BJ (cell line): Measurements from ENCODE around the gene CHKB. TPM values are rescaled to one million over a fixed set of nuclear protein-coding genes. Genes with fewer than 3 reads are reported as not detected.
"Not testable (repeated sequence)": the region's sequence is repeated elsewhere in the genome, so short reads cannot be mapped to it uniquely, and the experiment has no call there.

Source experiments
- CTCF ChIA-PET: fragments of 350-600 bp; formaldehyde crosslinking; extraction: SDS; loops from one replicate; lab custom pipeline; 2021; ENCODE audit warnings: antibody characterized with exemption, inconsistent platforms; lab: Yijun Ruan, JAX
- POLR2A ChIA-PET: fragments of 300-600 bp; sonication (Branson Sonifier 250); formaldehyde crosslinking; extraction: SDS; loops from one replicate; lab custom pipeline; 2021; ENCODE audit warnings: antibody characterized with exemption; lab: Charles Lee
- DNase-seq: peaks from one replicate; pipeline ENCODE4 v3.0.0-alpha.2; 2011; ENCODE audit warnings: low read depth
- H3K27me3 ChIP-seq: 2 replicates; pipeline ENCODE4 v1.6.0; 2011; ENCODE audit warnings: low read length; ENCODE audit not compliant: control insufficient read depth, insufficient read depth
- H3K36me3 ChIP-seq: 2 replicates; pipeline ENCODE4 v1.5.1; 2011; ENCODE audit warnings: low read length; ENCODE audit not compliant: control insufficient read depth, insufficient read depth
- H3K4me3 ChIP-seq: 2 replicates; pipeline ENCODE4 v1.5.1; 2011; ENCODE audit warnings: low read depth, mild to moderate bottlenecking, control low read depth, low read length
- polyA plus RNA-seq: library from polyadenylated mRNA; depleted of rRNA; stranded (reverse); fragments of >200 nt; gene quantifications from 2 replicates; pipeline ENCODE4 v1.2.3, GENCODE V29; 2011
- TF ChIP-seq, protein P1 (sequence below): IDR thresholded peaks from 2 replicates; pipeline ENCODE4 v1.5.1; 2011; ENCODE audit warnings: low read depth, mild to moderate bottlenecking, control low read depth, inconsistent platforms, low read length, moderate library complexity; ENCODE audit not compliant: insufficient read depth

The CHKB gene
- polyA plus RNA-seq, 1 experiment, result 51.2 TPM

DNA sequence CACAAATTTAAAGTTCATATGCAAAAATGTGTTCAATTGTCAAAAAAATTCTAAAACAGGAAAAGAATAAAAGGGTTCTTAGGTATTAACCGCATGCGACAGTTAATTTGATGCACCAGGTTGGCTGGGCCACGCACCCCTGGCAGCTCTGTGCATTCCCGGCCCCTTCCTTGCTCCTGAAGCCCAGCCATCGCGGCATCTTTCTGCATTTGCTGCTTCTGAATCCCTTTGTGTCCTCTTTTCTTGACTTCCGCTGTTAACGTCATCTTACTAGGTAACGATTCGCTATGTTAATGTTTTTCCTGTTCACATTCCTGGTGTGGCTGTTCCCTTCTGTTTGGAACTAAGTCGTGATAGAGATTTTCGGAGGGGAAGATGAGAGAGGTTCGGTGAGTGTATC, 44.9 kb downstream of the CHKB start:
- POLR2A ChIA-PET, result no interaction called here
- Histone ChIP-seq H3K27me3 (no peaks in the 10 kb centered on the region), H3K4me3 (no peak overlapping the region), H3K36me3 (no peaks in the 10 kb centered on the region)
- CTCF ChIA-PET, result interaction anchor here (1.3 kb wide), 1 partner anchor 12 kb away, joined by 7 read pairs; the partner anchor contains the start of gene SCO2
- TF ChIP-seq, protein P1, sequence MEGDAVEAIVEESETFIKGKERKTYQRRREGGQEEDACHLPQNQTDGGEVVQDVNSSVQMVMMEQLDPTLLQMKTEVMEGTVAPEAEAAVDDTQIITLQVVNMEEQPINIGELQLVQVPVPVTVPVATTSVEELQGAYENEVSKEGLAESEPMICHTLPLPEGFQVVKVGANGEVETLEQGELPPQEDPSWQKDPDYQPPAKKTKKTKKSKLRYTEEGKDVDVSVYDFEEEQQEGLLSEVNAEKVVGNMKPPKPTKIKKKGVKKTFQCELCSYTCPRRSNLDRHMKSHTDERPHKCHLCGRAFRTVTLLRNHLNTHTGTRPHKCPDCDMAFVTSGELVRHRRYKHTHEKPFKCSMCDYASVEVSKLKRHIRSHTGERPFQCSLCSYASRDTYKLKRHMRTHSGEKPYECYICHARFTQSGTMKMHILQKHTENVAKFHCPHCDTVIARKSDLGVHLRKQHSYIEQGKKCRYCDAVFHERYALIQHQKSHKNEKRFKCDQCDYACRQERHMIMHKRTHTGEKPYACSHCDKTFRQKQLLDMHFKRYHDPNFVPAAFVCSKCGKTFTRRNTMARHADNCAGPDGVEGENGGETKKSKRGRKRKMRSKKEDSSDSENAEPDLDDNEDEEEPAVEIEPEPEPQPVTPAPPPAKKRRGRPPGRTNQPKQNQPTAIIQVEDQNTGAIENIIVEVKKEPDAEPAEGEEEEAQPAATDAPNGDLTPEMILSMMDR, result no peak
- no peak for DNase-seq

DNA sequence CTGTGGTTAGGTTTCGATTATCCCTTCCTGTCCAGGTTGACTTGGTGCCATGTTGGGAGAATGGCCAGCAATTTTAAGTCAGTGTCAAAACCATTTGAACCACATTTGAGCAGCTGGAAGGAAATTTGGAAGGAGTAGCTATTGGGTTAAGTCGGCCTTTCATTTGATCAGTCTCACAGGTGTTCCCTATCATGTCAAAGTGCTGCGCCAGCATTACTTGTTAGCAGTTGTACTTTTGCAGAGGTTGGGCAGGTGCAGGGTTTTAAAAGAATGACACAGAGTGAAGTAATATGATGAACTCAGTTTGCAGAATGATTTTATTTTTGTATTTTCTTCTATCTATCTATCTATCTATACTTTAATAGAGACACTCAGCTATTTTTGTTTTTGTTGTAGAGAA, 46.4 kb downstream of the CHKB start:
- Histone ChIP-seq H3K4me3 (no peak overlapping the region), H3K36me3 (no peaks in the 10 kb centered on the region), H3K27me3 (no peaks in the 10 kb centered on the region)
- ChIA-PET CTCF (interaction anchor here (2.0 kb wide), 1 partner anchor 10 kb away, joined by 6 read pairs; the partner anchor contains the start of gene SCO2), POLR2A (no interaction called here)
- TF ChIP-seq, protein P1, result no peak
- no peak for DNase-seq

DNA sequence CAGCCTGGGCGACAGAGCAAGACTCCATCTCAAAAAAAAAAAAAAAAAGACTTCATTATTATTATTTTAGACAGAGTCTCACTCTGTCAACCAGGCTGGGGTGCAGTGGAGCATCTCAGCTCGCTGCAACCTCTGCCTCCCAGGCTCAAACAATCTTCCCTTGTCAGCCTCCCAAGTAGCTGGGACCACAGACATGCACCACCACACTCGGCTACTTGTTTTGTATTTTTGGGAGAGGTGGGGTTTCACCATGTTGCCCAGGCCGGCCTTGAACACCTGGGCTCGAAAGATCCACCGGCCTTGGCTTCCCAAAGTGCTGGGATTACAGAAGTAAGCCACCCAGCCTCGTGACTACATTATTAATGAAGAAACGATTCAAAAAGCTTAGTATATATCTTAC, 47.5 kb downstream of the CHKB start:
- POLR2A ChIA-PET, result interaction anchor here (0.6 kb wide), 1 partner anchor 18 kb away, joined by 3 read pairs; no protein-coding TSS in a partner anchor
- DNase-seq, result no peak
- H3K4me3 ChIP-seq, result no peak overlapping the region
- no peaks in the 10 kb centered on the region for H3K27me3 ChIP-seq
- TF ChIP-seq, protein P1, result no peak
- no peaks in the 10 kb centered on the region for H3K36me3 ChIP-seq
- CTCF ChIA-PET, result interaction anchor here (1.5 to 2.0 kb wide), 2 partner anchors 9 to 28 kb away, joined by 4 to 6 read pairs; partner anchors contain the start of genes SCO2 and SYCE3

DNA sequence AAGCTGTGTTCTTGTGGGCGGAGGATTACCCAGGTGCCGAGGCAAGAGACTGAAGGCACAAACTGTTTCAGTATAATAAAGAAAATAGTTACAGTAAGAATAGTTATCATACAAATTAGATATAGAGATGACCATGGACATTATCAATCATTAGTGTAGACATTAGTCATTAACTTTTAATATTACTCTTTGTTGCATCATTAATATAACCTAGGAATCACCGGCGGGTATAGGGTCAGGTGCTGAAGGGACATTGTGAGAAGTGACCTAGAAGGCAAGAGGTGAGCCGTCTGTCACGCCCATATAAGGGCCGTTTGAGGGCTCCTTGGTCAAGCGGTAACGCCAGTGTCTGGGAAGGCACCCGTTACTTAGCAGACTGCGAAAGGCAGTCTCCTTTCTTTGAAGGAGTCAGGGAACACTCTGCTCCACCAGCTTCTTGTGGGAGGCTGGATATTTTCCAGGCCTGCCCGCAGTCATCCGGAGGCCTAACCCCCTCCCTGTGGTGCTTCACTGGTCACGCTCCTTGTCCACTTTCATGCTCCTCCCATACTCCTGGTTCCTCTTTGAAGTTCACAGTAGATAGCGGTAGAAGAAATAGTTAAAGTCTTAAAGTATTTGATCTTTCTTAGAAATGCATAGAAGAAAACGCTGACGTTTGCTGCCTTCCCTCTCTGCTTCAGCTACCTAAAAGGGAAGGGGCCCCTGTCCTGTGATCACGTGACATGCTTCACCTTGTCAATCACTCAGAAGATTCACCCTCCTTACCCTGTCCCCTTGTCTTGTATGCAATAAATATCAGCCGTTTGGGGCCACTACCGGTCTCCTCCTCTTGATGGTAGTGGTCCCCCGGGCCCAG, 48.6 kb downstream of the CHKB start:
- H3K27me3 ChIP-seq, DNase-seq, H3K36me3 ChIP-seq, POLR2A ChIA-PET, H3K4me3 ChIP-seq: not testable (repeated sequence)
- CTCF ChIA-PET, result interaction anchor here (0.6 to 1.5 kb wide), 2 partner anchors 29 to 241 kb away, joined by 3 to 4 read pairs; partner anchors contain the start of gene SYCE3

DNA sequence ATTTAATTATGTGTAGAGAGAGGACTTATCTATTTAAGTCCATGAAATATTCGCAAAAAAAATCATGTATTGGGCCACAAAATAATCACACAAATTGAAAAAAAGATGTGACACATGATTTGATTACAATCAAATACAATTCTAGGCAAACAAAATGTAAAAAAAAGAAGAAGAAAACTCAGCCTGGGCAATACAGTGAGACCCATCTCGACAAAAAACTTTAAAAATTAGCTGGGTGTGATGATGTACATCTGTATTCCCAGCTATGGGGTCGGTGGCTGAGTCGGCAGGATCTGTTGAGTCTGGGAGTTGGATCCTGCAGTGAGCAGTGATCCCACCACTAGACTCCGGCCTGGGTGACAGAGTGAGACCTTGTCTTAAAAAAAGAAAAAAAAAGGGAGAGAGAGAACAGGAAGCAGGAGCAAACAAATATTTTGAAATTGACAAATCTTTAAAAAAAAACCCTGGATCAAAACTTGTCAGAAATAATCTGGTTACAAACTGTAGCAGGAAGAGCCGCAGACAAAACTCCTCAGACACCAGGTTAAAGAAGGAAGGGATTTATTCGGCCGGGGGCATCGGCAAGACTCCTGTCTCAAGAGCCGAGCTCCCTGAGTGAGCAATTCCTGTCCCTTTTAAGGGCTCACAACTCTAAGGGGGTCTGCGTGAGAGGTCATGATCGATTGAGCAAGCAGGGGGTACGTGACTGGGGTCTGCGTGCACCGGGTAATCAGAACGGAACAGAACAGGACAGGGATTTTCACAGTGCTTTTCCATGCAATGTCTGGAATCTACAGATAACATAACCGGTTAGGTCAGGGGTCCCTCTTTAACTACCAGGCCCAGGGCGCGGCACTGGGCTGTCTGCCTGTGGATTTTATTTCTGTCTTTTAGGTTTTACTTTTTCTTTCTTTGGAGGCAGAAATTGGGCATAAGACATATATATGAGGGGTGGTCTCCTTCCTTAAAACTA, 49.5 kb downstream of the CHKB start:
- CTCF ChIA-PET, result interaction anchor here (0.6 to 1.0 kb wide), 3 partner anchors 70 to 242 kb away, joined by 3 read pairs; no protein-coding TSS in a partner anchor
- Histone ChIP-seq H3K36me3 (no peaks in the 10 kb centered on the region), H3K27me3 (no peaks in the 10 kb centered on the region), H3K4me3 (no peak overlapping the region)
- no peak for DNase-seq
- TF ChIP-seq, protein P1, result no peak
- POLR2A ChIA-PET, result no interaction called here
